NCI-H2196 (cell line): ENCODE measurements around the gene MAPKAPK2.
"Not testable (repeated sequence)": the region's sequence is repeated elsewhere in the genome, so short reads cannot be mapped to it uniquely, and the experiment has no call there.

Experiments
- DNase-seq: peaks from one replicate; lab custom pipeline; 2025; ENCODE audit not compliant: unreplicated experiment; lab: John Stamatoyannopoulos, UW

The MAPKAPK2 gene

GRCh38 chr1:206770531-206771337 lies 86.0 kb downstream of the MAPKAPK2 start, which contains the start of gene IL19:
Gene IL19, plus strand, starts transcription at chr1:206770773. Its CDS starts 65,890 bp downstream, at chr1:206836663.
- DNase-seq, result no peak

- no peak for DNase-seq
These were observed 86.6 kb downstream of the MAPKAPK2 start for GRCh38 chr1:206771338-206771692.

- DNase-seq, result no peak
These were observed 87.7 kb downstream of the MAPKAPK2 start, which contains the start of gene IL10 for GRCh38 chr1:206772243-206772937. Gene IL10, minus strand, starts transcription at chr1:206772494. Its CDS starts 59 bp downstream, at chr1:206772435.

- DNase-seq, result no peak
These were observed 89.4 kb downstream of the MAPKAPK2 start for GRCh38 chr1:206774093-206774492.

- DNase-seq, result no peak
These were observed 91.5 kb downstream of the MAPKAPK2 start for GRCh38 chr1:206776229-206776628.

GRCh38 chr1:206778031-206778430 lies 93.3 kb downstream of the MAPKAPK2 start:
- no peak for DNase-seq

- not testable (repeated sequence) for DNase-seq
These were observed 94.2 kb downstream of the MAPKAPK2 start for GRCh38 chr1:206778911-206779310.

GRCh38 chr1:206779638-206780037 lies 94.9 kb downstream of the MAPKAPK2 start:
- DNase-seq, result no peak

- no peak for DNase-seq
These were observed 97.7 kb downstream of the MAPKAPK2 start for GRCh38 chr1:206782448-206782847.

- DNase-seq, result no peak
These were observed 98.8 kb downstream of the MAPKAPK2 start for GRCh38 chr1:206783506-206783905.
